ENCODE data around the gene TMEM258. TPM values are rescaled to one million over a fixed set of nuclear protein-coding genes. Genes with fewer than 3 reads are reported as not detected.

The TMEM258 gene
- total and polyA plus RNA-seq, 3 experiments from 2014 or later, result 148 to 258 (median 152) TPM

GRCh38 chr11:61816736-61817455 is 24.5 kb upstream of the TMEM258 start, which contains the start of gene FADS1:
TSS of gene FADS1 (minus strand) at chr11:61817003. CDS start at chr11:61816929, 74 bp downstream.
- Histone ChIP-seq H3K4me1 (ENCODE audit: insufficient read depth, low read length) (peaks cover 10% of the 10 kb centered on the region), H3K9me3 (ENCODE audit: low read length) (no peaks in the 10 kb centered on the region), H3K4me3 (ENCODE audit: low read length) (peak within 1 kb of the TSS; percentile 82), H3K27me3 (ENCODE audit: insufficient read depth, low read length, poor library complexity, severe bottlenecking) (peaks cover 3% of the 10 kb centered on the region), H3K36me3 (ENCODE audit: insufficient read depth, low read length) (no peaks in the 10 kb centered on the region), H3K27ac (ENCODE audit: low read depth, low read length) (peak within 1 kb of the TSS; percentile 85)
- peaks cover 11 to 25% (median 16%) of the 10 kb centered on the region in 3 donors for H3K4me1 Mint-ChIP-seq
- DNase-seq, result peak; percentile 51 to 75 (median 60)
- H3K36me3 Mint-ChIP-seq, result no peaks in the 10 kb centered on the region
- H3K27ac Mint-ChIP-seq, result peak within 1 kb of the TSS in 6 of 8 donors; percentile 24 to 96 (median 88)
- peak within 1 kb of the TSS; percentile 87 to 97 (median 90) for H3K4me3 Mint-ChIP-seq
- H3K9me3 Mint-ChIP-seq, result no peaks in the 10 kb centered on the region
- POLR2A ChIA-PET, result interaction anchor here (0.6 kb wide), 1 partner anchor 20 kb away, joined by 3 read pairs; no protein-coding TSS in a partner anchor
- peaks cover 29 to 34% of the 10 kb centered on the region in 2 donors for H3K27me3 Mint-ChIP-seq
- CTCF ChIA-PET, result interaction anchor here (1.1 to 3.8 kb wide), 5 partner anchors 12 to 38 kb away, joined by 3 to 31 read pairs (median 8); partner anchors contain the start of gene FEN1

- Mint-ChIP-seq H3K9me3 (no peaks in the 10 kb centered on the region), H3K4me1 (peaks cover 11 to 25% (median 16%) of the 10 kb centered on the region in 3 donors), H3K27ac (peak overlapping the region in 6 of 8 donors; percentile 24 to 96 (median 88)), H3K36me3 (no peaks in the 10 kb centered on the region), H3K27me3 (peaks cover 29 to 37% of the 10 kb centered on the region in 2 donors), H3K4me3 (peak overlapping the region; percentile 87 to 97 (median 90))
- no peaks in the 10 kb centered on the region for H3K9me3 ChIP-seq (ENCODE audit: low read length)
- peaks cover 3% of the 10 kb centered on the region for H3K27me3 ChIP-seq (ENCODE audit: insufficient read depth, low read length, poor library complexity, severe bottlenecking)
- peak; percentile 34 to 72 (median 44) for DNase-seq
- H3K27ac ChIP-seq (ENCODE audit: low read depth, low read length), result peak overlapping the region; percentile 85
- peaks cover 10% of the 10 kb centered on the region for H3K4me1 ChIP-seq (ENCODE audit: insufficient read depth, low read length)
- ChIA-PET CTCF (interaction anchor here (1.4 to 3.8 kb wide), 8 partner anchors 11 to 266 kb away, joined by 3 to 31 read pairs (median 6); partner anchors contain the start of gene FEN1), POLR2A (interaction anchor here (0.5 to 2.2 kb wide), 5 partner anchors 18 to 221 kb away, joined by 3 to 12 read pairs (median 3); no protein-coding TSS in a partner anchor)
- peak overlapping the region; percentile 82 for H3K4me3 ChIP-seq (ENCODE audit: low read length)
- H3K36me3 ChIP-seq (ENCODE audit: insufficient read depth, low read length), result no peaks in the 10 kb centered on the region
Observed at GRCh38 chr11:61815790-61816735, 23.7 kb upstream of the TMEM258 start.

GRCh38 chr11:61814958-61815789 is 22.8 kb upstream of the TMEM258 start:
- peak overlapping the region in 5 of 8 donors; percentile 42 to 96 (median 83) for H3K27ac Mint-ChIP-seq
- Histone ChIP-seq H3K4me3 (ENCODE audit: low read length) (peak overlapping the region; percentile 82), H3K36me3 (ENCODE audit: insufficient read depth, low read length) (no peaks in the 10 kb centered on the region), H3K27ac (ENCODE audit: low read depth, low read length) (peak overlapping the region; percentile 85), H3K27me3 (ENCODE audit: insufficient read depth, low read length, poor library complexity, severe bottlenecking) (peaks cover 3% of the 10 kb centered on the region), H3K4me1 (ENCODE audit: insufficient read depth, low read length) (peaks cover 10% of the 10 kb centered on the region), H3K9me3 (ENCODE audit: low read length) (no peaks in the 10 kb centered on the region)
- H3K4me3 Mint-ChIP-seq, result peak overlapping the region; percentile 87 to 97 (median 90)
- H3K36me3 Mint-ChIP-seq, result no peaks in the 10 kb centered on the region
- H3K9me3 Mint-ChIP-seq, result no peaks in the 10 kb centered on the region
- H3K27me3 Mint-ChIP-seq, result peaks cover 29 to 35% of the 10 kb centered on the region in 2 donors
- peak in 2 of 5 donors; percentile 47 to 57 for DNase-seq
- peaks cover 11 to 25% (median 16%) of the 10 kb centered on the region in 3 donors for H3K4me1 Mint-ChIP-seq
- CTCF ChIA-PET, result interaction anchor here (0.8 to 3.8 kb wide), 12 partner anchors 10 to 267 kb away, joined by 3 to 31 read pairs (median 4); partner anchors contain the start of gene FEN1
- POLR2A ChIA-PET, result interaction anchor here (0.5 to 2.2 kb wide), 4 partner anchors 18 to 222 kb away, joined by 3 to 12 read pairs (median 4); no protein-coding TSS in a partner anchor

DNA sequence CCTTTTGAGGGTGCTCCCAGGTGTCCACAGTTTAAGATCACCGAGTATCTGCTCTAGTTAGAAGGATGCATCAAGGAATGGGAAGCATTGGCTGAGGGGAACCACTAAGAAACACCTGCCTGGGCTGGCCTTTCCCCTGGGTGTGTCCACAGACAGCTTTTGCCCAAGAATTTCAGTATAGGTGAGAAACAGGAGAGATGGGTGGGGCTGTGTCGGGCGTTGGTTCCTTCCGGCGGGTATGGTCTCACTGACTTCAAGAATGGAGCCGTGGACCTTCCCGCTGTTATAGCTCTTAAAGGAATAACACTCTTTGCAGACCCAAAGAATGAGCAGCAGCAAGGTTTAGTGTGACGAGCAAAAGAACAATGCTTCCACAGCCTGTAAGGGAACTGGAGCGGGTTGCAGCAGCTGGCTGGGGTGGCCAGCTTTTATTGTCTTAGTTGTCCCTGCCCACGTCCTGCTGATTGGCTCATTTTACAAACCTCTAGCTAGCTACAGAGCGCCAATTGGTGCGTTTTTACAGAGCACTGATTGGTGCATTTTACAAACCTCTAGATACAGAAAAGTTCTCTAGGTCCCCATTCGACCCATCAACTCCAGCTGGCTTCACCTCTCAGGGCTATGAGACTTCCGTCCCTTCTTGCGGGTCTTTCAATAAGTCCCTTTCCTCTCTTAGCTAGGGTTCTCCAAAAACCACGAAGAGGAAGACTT is 22.0 kb upstream of the TMEM258 start:
- H3K27me3 ChIP-seq (ENCODE audit: insufficient read depth, low read length, poor library complexity, severe bottlenecking), result peaks cover 3% of the 10 kb centered on the region
- Mint-ChIP-seq H3K27ac (peak overlapping the region in 4 of 8 donors; percentile 11 to 96 (median 37)), H3K4me1 (peaks cover 11 to 25% (median 16%) of the 10 kb centered on the region in 3 donors), H3K9me3 (no peaks in the 10 kb centered on the region), H3K36me3 (no peaks in the 10 kb centered on the region), H3K27me3 (peaks cover 29 to 35% of the 10 kb centered on the region in 2 donors), H3K4me3 (peak overlapping the region; percentile 71 to 97 (median 90))
- H3K9me3 ChIP-seq (ENCODE audit: low read length), result no peaks in the 10 kb centered on the region
- peak overlapping the region; percentile 55 for H3K27ac ChIP-seq (ENCODE audit: low read depth, low read length)
- H3K4me1 ChIP-seq (ENCODE audit: insufficient read depth, low read length), result peaks cover 10% of the 10 kb centered on the region
- no peak for DNase-seq
- POLR2A ChIA-PET, result interaction anchor here (2.2 kb wide), 1 partner anchor 17 kb away, joined by 12 read pairs; no protein-coding TSS in a partner anchor
- CTCF ChIA-PET, result interaction anchor here (0.8 to 3.8 kb wide), 10 partner anchors 11 to 268 kb away, joined by 3 to 31 read pairs (median 4); no protein-coding TSS in a partner anchor
- H3K36me3 ChIP-seq (ENCODE audit: insufficient read depth, low read length), result no peaks in the 10 kb centered on the region
- peak overlapping the region; percentile 82 for H3K4me3 ChIP-seq (ENCODE audit: low read length)

- Mint-ChIP-seq H3K27me3 (peaks cover 23 to 35% of the 10 kb centered on the region in 2 donors), H3K36me3 (no peaks in the 10 kb centered on the region), H3K9me3 (no peaks in the 10 kb centered on the region), H3K4me1 (peaks cover 11 to 25% (median 16%) of the 10 kb centered on the region in 3 donors), H3K27ac (no peak overlapping the region), H3K4me3 (peak overlapping the region in 3 of 7 donors; percentile 26 to 55 (median 54))
- Histone ChIP-seq H3K4me1 (ENCODE audit: insufficient read depth, low read length) (peaks cover 10% of the 10 kb centered on the region), H3K4me3 (ENCODE audit: low read length) (no peak overlapping the region), H3K27me3 (ENCODE audit: insufficient read depth, low read length, poor library complexity, severe bottlenecking) (peaks cover 3% of the 10 kb centered on the region), H3K9me3 (ENCODE audit: low read length) (no peaks in the 10 kb centered on the region), H3K36me3 (ENCODE audit: insufficient read depth, low read length) (no peaks in the 10 kb centered on the region), H3K27ac (ENCODE audit: low read depth, low read length) (no peak overlapping the region)
- CTCF ChIA-PET, result interaction anchor here (1.8 to 2.6 kb wide), 2 partner anchors 16 to 269 kb away, joined by 4 to 12 read pairs; no protein-coding TSS in a partner anchor
- POLR2A ChIA-PET, result no interaction called here
- DNase-seq, result no peak
Observed at GRCh38 chr11:61812736-61813411, 20.5 kb upstream of the TMEM258 start.

GRCh38 chr11:61811831-61812230 is 19.4 kb upstream of the TMEM258 start:
- DNase-seq, result no peak
- Mint-ChIP-seq H3K9me3 (no peaks in the 10 kb centered on the region), H3K4me3 (peak overlapping the region in 1 of 7 donors; percentile 17), H3K36me3 (no peaks in the 10 kb centered on the region), H3K4me1 (peaks cover 9 to 20% (median 10%) of the 10 kb centered on the region in 3 donors), H3K27me3 (peaks cover 16 to 32% of the 10 kb centered on the region in 2 donors), H3K27ac (no peak overlapping the region)
- ChIA-PET POLR2A (no interaction called here), CTCF (interaction anchor here (2.6 kb wide), 1 partner anchor 14 kb away, joined by 12 read pairs; no protein-coding TSS in a partner anchor)
- Histone ChIP-seq H3K4me3 (ENCODE audit: low read length) (no peak overlapping the region), H3K27ac (ENCODE audit: low read depth, low read length) (no peak overlapping the region), H3K27me3 (ENCODE audit: insufficient read depth, low read length, poor library complexity, severe bottlenecking) (peaks cover 3% of the 10 kb centered on the region), H3K9me3 (ENCODE audit: low read length) (no peaks in the 10 kb centered on the region), H3K4me1 (ENCODE audit: insufficient read depth, low read length) (peaks cover 10% of the 10 kb centered on the region), H3K36me3 (ENCODE audit: insufficient read depth, low read length) (no peaks in the 10 kb centered on the region)
